Middle frontal gyrus (tissue), 1 donor: ENCODE measurements around the gene ICE2.

Experiments used
- DNase-seq: peaks from one replicate; pipeline ENCODE4 v3.0.0-alpha.2; 2015; ENCODE audit warnings: low spot score; ENCODE audit errors: extremely low spot score

ICE2 gene

GRCh38 chr15:60496853-60497252 is 17.9 kb upstream of the ICE2 start:
- DNase-seq, result no peak

- no peak for DNase-seq
These were observed 15.2 kb upstream of the ICE2 start for GRCh38 chr15:60494108-60494507.

GRCh38 chr15:60493166-60493565 is 14.2 kb upstream of the ICE2 start:
- no peak for DNase-seq

GRCh38 chr15:60486742-60487141 is 7.8 kb upstream of the ICE2 start:
- no peak for DNase-seq

GRCh38 chr15:60485365-60486055 is 6.6 kb upstream of the ICE2 start:
- no peak for DNase-seq

- DNase-seq, result no peak
These were observed 4.1 kb upstream of the ICE2 start for GRCh38 chr15:60483042-60483441.

- DNase-seq, result no peak
These were observed 1.9 kb upstream of the ICE2 start for GRCh38 chr15:60480888-60481287.

- no peak for DNase-seq
These were observed 1.2 kb upstream of the ICE2 start for GRCh38 chr15:60480149-60480548.

- DNase-seq, result no peak
These were observed 594 bp upstream of the ICE2 start for GRCh38 chr15:60479361-60480110.

- no peak for DNase-seq
These were observed 901 bp downstream of the ICE2 start for GRCh38 chr15:60477916-60478565.

- no peak for DNase-seq
These were observed 1.8 kb downstream of the ICE2 start for GRCh38 chr15:60477164-60477563.

GRCh38 chr15:60476713-60477112 is 2.2 kb downstream of the ICE2 start:
- DNase-seq, result no peak

- no peak for DNase-seq
These were observed 5.8 kb downstream of the ICE2 start for GRCh38 chr15:60473135-60473534.

GRCh38 chr15:60471314-60471713 is 7.6 kb downstream of the ICE2 start:
- DNase-seq, result no peak

GRCh38 chr15:60469893-60470641 is 8.9 kb downstream of the ICE2 start:
- no peak for DNase-seq

GRCh38 chr15:60464836-60465630 is 13.9 kb downstream of the ICE2 start:
- no peak for DNase-seq

GRCh38 chr15:60462027-60462426 is 16.9 kb downstream of the ICE2 start:
- DNase-seq, result no peak

GRCh38 chr15:60460931-60461330 is 18.0 kb downstream of the ICE2 start:
- DNase-seq, result no peak

- DNase-seq, result no peak
These were observed 20.2 kb downstream of the ICE2 start for GRCh38 chr15:60458721-60459120.

GRCh38 chr15:60457985-60458384 is 21.0 kb downstream of the ICE2 start:
- DNase-seq, result no peak

- no peak for DNase-seq
These were observed 24.1 kb downstream of the ICE2 start for GRCh38 chr15:60454824-60455223.
